Astrocyte of the spinal cord (primary cell): ENCODE data around the gene GALNT12.

Source experiments
- DNase-seq: peaks from one replicate; pipeline ENCODE4 v3.0.0; 2011; ENCODE audit warnings: low read depth, low spot score
- H3K4me3 ChIP-seq: 2 replicates; pipeline ENCODE4 v1.5.1; 2011; ENCODE audit warnings: low read depth, mild to moderate bottlenecking, low read length, moderate library complexity
- in situ Hi-C: cut with HindIII; loops from 2 replicates; pipeline ENCODE4 v1.10.0; 2017; ENCODE audit warnings: low sequenced_read_pairs
- TF ChIP-seq, protein P1 (sequence below): IDR thresholded peaks from 2 replicates; pipeline ENCODE4 v1.5.1; 2012; ENCODE audit warnings: low read depth, mild to moderate bottlenecking, low read length, inconsistent platforms

The GALNT12 gene

DNA sequence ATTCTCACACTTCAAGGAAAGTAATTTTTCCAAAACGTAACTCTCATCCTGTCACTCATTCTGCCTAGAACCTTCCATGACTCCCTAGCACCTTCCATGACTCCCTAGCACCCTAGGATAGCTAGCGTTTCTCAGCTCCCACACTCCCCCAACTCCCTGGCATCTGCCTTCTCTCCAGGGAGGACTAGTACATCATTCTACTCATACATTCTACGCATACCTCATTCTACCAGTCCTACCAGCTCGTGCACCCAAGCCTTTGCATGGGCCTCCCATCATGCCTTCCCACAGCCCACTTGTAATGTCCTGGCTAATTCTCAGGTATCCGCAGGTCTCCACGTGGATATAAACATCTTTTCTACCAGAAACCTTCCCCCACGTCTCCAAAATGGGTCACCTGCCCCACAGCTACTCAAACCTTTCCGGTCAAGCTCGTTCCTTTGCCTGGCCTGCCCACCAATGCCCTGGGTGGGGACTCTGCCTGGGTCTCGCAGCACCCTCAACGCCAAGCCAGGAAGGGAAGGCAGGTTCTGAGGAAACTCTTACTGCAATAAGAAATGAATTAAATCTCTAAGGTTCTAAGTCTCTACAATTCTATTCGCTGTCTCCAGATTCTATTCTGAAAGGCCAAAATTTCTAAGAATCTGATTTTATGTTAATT is 12.0 kb upstream of the GALNT12 start:
- peak overlapping the region; percentile 46 for H3K4me3 ChIP-seq
- TF ChIP-seq, protein P1, sequence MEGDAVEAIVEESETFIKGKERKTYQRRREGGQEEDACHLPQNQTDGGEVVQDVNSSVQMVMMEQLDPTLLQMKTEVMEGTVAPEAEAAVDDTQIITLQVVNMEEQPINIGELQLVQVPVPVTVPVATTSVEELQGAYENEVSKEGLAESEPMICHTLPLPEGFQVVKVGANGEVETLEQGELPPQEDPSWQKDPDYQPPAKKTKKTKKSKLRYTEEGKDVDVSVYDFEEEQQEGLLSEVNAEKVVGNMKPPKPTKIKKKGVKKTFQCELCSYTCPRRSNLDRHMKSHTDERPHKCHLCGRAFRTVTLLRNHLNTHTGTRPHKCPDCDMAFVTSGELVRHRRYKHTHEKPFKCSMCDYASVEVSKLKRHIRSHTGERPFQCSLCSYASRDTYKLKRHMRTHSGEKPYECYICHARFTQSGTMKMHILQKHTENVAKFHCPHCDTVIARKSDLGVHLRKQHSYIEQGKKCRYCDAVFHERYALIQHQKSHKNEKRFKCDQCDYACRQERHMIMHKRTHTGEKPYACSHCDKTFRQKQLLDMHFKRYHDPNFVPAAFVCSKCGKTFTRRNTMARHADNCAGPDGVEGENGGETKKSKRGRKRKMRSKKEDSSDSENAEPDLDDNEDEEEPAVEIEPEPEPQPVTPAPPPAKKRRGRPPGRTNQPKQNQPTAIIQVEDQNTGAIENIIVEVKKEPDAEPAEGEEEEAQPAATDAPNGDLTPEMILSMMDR, result no peak
- no peak for DNase-seq
- in situ Hi-C loops, result no loop called here

DNA sequence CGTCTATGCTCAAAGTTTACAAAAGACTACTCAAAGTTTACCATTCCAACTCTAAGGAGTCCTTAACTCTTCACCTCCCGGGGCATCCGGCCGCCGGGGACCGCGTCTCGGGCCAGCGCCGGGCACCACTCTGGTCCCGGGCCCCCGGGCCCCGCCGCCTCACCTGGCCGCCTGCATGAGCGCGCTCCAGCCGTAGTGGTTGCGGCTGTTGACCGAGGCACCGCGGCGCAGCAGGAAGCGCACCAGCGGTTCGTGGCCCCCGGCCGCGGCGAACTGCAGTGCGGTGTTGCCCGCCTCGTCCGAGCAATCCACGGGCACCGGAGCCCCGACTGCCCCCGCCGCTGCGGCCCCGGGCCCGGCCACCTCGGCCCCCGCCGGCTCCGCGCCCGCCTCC is 11.5 kb upstream of the GALNT12 start:
- no peak for DNase-seq
- H3K4me3 ChIP-seq, result peak overlapping the region; percentile 46
- in situ Hi-C loops, result no loop called here
- TF ChIP-seq, protein P1, result no peak

DNA sequence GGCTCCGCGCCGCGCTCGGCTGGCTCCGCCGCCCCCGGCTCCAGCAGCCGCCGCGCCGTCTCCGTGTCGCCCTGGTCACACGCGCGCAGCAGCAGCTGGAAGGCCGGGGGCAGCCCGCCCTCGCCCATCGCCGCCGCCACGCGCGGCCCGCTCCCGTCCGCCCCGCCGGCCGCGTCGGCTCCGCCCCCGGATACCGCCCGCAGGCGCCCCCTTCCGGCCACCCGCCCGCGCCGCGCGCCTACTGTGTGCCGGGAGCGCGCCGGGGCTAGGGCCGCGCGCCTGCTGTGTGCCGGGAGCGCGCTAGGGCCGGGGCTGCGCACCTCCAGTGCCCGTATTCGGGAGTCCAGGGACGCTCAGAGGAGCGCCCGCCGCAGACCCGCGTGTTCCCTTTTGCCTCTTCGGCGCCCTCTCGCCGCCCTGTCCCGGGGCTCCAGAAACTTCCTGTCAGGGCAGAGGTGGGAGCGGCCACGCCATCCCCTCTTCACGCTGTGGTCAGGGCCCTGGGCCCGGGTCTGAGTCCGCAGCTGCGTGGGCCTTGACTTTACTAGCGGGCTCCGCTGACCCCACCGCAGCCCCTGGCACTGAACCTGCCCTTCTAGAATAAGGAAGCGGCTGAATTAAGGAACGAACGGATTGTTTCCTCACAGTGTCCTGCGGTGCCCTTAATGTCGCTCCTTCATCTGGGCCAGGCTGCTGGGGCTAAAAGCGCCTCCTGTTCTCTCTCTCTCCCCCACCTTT is 10.9 kb upstream of the GALNT12 start, which contains the start of gene ANKS6:
ANKS6 (minus strand) TSS at position 192 of the 738 bp plus-strand sequence; CDS start at position 128, 64 bp downstream.
- in situ Hi-C loops, result no loop called here
- TF ChIP-seq, protein P1, result peak; percentile 37
- DNase-seq, result peak; percentile 58
- H3K4me3 ChIP-seq, result peak within 1 kb of the TSS; percentile 53

DNA sequence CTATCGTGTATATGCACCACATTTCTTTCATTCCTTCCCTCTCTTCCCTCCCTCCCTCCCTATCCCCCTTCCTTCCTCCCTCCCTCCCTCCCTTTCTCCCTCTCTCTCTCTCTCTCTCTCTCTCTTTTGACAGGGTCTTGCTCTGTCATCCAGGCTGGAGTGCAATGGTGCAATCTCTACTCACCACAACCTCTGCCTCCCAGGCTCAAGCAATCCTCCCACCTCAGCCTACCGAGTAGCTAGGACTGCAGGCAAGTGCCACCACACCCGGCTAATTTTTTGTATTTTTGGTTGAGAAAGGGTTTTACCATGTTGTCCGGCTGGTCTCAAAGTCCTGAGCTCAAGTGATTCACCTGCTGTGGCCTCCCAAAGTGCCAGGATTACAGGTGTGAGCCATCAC is 10.0 kb upstream of the GALNT12 start:
- no peak overlapping the region for H3K4me3 ChIP-seq
- TF ChIP-seq, protein P1, result no peak
- no peak for DNase-seq
- in situ Hi-C loops, result no loop called here

DNA sequence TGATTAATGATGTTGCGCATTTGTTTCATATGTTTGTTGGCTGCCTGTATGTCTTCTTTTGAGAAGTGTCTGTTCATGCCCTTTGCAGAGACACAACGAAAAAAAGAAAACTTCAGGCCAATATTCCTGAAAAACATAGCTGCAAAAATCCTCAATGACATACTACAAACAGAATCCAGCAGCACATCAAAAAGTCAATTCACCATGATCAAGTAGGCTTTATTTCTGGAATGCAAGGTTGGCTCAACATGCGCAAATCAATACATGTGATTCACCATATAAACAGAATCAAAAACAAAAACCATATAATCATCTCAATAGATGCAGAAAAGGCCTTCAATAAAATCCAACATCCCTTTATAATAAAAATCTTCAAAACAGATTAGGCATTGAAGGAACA is 9.2 kb upstream of the GALNT12 start:
- TF ChIP-seq, protein P1, result no peak
- in situ Hi-C loops, result no loop called here
- DNase-seq, result no peak
- H3K4me3 ChIP-seq, result no peak overlapping the region

DNA sequence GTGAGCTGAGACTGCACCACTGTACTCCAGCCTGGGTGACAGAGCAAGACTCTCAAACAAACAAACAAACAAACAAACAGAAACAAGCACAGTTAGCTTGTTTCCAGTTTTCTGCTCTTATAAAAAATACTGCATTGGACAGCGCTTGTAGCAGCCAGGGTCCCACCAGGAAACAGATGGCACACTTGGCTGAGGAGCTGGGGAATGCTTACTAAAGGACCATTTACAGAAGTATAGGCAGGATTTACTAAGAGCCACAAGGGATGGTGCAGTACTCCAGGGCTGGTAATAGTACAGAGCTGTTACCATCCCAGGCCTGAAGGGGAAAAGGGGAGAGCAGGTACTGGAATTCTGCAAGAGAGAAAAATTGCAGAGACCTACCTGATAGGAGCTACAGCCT is 5.9 kb upstream of the GALNT12 start:
- TF ChIP-seq, protein P1, result no peak
- no peak overlapping the region for H3K4me3 ChIP-seq
- DNase-seq, result no peak
- in situ Hi-C loops, result no loop called here
